Stimulated activated CD4-positive, alpha-beta T cell treated with anti-CD3 and anti-CD28 coated beads, Interleukin-1b, Interleukin-23, amount 100 ng/mL, for 4 hours (primary cell): ENCODE results near the gene RPL7A.

Source experiments
- DNase-seq, 2 donors: peaks; one replicate each; pipeline ENCODE4 v3.0.0-alpha.2; 2020; ENCODE audit warnings: low read depth in 2 of 2

Gene RPL7A

DNA sequence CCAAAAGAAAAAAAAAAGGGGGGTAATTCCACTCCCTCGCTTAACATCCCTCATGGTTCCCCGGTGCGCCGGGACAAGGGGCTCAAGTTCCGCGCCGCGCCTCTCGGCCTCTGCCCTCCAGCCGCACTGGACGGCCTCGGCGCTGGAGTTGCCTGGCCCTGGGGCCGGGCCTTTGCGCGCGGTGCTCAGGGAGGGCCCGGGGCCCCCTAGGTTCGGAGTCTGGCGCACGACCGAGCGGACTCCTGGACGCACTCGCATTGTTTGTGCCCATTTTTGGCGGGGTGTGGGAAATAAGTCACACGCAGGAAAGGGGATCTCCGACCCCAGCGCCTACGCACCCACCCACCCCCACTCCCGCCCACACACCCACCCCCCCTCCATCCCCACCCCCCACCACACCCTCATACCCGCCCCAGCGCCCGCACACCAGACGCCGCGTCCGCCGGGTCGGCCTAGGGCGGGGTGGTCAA is 468 bp upstream of the RPL7A start:
- DNase-seq = peak; percentile 36 to 47

DNA sequence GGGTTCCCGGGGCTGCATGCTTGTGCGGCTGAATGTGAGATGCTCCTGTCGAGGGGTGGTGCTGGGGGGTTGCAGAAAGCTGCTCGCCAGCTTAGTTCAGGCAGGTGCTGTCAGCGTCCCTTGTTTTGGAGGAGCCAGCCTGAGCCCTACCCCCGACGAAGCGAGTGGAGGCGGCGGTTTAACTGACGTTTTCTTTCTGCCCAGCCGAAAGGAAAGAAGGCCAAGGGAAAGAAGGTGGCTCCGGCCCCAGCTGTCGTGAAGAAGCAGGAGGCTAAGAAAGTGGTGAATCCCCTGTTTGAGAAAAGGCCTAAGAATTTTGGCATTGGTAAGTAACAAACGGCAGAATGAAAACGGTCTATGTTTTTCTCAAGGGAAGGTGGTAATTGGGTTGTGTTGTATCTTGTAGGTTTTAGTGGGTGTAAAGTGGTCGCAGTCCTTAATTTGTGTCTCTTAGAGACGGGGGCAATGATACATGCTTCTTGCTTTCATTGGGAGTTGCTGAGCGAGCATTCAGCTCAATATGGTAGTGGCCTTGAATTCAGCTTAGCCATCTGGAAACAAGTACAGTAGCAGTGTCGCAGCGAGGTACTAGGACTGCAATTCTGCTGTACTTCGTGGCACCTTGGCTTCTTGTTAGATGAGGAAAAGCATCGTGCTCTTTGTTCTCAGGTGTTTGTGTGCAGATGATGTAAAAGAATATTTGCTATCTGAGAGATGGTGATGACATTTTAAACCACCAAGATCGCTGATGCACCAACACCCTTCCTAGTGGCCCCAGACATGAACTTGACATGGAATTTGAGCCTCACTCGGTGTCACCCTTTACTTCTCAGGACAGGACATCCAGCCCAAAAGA is 928 bp downstream of the RPL7A start:
- DNase-seq = no peak

DNA sequence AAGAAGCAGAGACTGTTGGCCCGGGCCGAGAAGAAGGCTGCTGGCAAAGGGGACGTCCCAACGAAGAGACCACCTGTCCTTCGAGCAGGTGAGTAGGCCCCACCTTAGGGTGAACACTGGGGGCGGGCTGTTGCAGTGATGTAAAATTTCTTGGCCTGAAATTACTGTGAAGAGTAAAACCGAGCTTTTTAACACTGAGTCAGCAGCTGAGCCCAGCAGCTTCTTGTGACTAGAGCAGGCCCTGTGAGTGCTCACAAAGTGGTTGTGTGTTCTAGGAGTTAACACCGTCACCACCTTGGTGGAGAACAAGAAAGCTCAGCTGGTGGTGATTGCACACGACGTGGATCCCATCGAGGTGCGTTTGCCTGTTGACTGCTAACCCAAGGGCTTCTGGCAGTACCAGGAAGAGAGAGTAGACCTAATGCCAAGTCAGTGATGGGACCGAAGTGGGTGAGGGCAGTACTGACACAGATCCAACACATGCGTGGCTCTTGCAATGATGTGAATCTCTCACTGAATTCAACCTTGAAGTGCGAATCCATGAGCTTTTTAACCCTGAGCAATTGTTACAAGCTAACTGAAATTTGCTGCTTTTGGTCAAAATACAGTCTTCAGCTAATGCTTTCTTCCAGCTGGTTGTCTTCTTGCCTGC is 2.1 kb downstream of the RPL7A start:
- no peak for DNase-seq

DNA sequence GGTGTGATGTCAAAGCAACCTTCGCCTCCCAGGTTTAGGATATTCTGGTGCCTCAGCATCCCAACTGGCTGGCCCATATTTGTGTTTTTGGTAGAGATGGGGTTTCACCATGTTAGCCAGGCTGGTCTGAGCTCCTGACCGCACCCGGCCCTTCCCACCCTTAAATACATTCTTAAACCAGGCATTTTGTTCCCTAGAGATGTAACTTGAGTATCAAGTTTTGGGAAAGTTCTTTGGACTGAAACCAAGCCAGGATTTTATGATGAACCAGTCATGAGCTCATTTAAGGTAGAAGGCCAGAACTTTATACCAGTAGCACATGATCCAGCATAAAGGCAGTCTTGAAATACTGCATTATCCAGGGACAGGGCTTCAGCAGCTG is 3.5 kb downstream of the RPL7A start:
- no peak for DNase-seq

DNA sequence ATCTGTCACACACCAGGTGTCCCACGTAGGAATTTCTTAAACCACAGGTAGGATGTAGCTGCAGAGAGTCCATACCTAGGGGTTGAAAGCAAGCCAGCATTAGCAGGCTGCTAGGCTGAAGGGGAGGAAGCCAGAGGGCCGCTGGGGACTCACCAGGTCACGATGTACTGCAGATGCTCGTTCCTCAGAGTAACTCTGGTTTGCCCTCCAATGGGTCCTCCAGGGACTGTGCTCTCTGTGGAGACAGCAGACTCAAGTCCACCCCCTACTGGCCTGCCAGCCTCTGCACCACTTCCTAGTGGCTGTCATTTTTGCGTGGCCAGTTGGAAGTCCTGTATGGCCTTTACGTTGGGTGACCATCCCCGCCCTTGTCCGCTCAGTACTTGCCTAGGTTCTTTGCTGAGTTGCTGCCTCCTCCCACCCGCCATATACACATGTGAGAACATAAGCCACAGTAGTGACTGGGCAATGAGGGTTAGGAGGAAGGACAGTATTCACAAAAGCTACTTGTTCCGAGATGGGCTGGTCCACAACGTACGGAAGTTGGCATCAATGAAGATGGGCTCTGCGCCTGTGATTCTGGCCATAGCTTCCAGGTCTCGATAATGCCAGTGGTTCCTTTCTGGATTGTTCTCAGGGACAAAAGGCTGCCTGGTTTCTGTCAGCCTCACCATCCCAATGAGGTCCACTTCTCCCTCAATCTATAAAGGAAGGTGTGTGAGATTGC is 4.1 kb downstream of the RPL7A start:
- peak in 1 of 2 donors; percentile 38 for DNase-seq

DNA sequence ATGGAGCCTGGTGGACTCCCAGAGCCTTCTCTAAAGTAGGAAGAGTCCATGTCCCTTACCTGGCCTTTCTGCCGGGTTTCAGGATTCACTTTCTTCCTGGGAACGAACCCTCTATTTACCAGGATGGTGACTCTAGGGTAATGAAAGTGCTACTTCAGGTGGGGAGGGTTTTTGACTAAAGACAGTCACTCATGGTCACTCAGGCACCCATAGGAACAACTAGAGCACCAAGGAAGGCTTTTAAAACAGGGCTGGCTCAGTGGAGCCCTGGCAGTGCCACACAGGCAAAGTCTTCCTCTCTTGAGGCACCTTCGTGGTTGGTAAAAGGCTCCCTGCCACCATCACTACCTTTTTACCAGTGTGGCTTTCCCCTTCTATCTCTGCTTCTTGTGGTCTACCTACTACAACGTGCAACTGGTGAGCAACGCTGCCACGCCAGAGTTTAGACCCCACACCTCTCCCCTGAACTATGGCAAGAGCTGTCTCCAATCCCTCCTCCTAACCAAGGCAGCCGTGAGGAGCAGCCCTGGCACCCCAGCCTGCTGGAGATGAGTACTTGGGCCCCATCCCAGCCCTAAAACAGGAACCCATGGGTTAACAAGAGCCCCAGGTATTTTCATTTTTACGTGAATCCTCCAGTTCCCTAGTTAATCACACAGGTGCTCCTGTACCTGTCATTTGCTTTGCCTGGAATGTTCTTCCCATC is 4.8 kb downstream of the RPL7A start:
- no peak for DNase-seq

DNA sequence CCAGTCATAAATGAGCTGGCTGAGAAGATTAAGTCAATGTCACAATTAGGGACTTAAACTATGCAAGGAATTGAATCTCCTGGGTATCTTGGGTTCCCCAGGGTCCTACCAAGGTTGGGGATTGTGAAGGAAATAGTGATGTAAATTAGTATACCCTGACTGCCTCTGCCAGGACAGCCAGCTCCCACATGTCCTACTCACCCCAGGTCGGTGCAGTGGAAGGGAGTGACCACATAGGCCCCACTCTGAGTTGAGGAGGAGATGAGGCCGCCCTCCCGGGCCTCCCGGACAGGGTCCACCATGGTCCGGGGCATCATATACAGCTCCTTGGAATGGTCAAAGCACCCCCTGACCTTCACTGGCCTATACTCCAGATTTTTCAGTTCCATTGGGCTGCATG is 5.5 kb downstream of the RPL7A start:
- DNase-seq = no peak

DNA sequence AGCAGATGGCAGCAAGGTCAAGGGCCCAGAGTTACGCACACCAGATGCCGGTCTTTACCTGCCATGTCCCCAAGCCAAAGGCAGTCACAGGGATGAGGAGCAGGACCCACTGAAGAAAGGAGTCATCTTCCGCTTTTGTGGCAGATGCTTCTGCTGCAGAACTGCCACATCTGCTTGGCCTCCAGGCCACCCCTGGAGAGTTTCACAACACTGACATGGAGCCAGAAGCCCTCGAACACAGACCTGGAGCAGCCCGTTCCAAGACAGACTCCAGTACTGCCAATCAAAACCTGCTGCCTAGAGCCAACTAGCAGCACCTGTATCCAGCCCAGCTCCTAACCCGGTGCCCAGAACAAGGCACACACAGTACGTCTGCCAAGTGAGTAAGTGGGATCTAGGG is 6.7 kb downstream of the RPL7A start:
- DNase-seq = no peak

DNA sequence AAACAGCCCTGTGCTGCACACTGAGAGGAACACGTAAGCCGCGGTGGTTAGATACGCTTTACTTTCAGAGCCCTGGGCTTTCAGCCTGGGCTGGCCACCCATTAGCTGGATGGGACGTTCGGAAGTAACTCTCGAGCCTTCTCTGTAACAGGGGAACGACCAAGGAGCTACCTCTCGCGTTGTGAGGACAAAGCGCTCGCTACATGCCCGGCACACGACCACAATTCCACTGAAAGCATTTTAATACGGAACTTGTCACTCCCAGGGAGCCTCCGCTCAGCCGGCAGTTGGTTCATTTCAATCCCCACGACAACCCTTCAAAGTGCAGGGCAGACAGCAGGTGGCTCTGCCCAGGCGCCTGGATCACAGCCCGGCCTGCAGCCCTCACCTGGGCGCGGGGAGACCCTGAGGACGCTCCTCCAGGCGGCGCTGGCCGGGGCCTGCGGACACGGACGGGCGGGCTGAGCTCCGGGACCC is 7.9 kb downstream of the RPL7A start:
- no peak for DNase-seq

DNA sequence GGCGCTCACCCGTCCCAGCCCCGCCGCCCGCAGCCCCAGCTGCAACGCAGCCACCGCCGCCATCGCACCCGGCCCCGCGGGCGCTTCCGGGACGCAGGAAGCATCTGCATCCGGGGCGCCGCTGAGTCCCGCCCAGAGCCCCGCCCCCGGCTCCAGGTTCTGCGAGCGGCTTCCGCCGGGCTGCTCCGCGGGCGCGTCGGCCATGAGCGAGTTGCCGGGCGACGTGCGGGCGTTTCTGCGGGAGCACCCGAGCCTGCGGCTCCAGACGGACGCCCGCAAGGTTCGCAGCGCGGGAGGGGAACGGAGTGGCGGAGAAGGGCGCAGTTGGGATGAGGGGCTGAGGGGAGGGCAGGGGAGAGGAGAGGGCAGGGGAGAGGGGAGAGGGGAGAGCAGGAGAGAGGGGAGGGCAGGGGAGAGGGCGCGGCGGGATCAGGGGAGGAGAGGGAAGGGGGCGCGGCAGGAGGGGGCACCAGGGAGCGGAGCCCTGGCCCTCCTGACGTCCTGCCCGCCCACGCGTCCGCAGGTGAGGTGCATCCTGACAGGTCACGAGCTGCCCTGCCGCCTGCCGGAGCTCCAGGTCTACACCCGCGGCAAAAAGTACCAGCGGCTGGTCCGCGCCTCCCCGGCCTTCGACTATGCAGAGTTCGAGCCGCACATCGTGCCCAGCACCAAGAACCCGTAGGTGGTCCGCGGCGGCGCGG is 8.5 kb downstream of the RPL7A start, which contains the start of the genes SURF1 and SURF2:
Gene SURF1, minus strand, starts transcription at position 97 of the 701 bp plus-strand sequence. Its CDS starts 34 bp downstream, at position 63.
Gene SURF2, plus strand, starts transcription at position 160 of the 701 bp plus-strand sequence. Its CDS starts 43 bp downstream, at position 203.
- peak; percentile 83 to 95 for DNase-seq

DNA sequence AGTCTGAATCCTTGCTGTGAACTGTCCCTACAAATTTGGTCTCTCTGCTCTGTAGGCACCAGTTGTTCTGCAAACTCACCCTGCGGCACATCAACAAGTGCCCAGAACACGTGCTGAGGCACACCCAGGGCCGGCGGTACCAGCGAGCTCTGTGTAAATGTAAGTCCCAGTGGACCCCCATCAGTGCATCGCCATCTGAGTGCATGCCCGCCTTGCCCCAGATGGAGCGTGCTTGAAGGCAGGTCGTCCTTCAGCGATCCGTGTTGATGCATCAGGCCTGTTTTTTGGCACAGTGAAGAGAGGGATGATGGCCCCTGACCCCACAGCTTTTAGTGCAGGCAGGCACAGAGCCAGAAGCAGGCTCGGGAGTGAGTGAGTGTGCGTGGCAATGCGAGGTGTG is 9.6 kb downstream of the RPL7A start:
- no peak for DNase-seq

DNA sequence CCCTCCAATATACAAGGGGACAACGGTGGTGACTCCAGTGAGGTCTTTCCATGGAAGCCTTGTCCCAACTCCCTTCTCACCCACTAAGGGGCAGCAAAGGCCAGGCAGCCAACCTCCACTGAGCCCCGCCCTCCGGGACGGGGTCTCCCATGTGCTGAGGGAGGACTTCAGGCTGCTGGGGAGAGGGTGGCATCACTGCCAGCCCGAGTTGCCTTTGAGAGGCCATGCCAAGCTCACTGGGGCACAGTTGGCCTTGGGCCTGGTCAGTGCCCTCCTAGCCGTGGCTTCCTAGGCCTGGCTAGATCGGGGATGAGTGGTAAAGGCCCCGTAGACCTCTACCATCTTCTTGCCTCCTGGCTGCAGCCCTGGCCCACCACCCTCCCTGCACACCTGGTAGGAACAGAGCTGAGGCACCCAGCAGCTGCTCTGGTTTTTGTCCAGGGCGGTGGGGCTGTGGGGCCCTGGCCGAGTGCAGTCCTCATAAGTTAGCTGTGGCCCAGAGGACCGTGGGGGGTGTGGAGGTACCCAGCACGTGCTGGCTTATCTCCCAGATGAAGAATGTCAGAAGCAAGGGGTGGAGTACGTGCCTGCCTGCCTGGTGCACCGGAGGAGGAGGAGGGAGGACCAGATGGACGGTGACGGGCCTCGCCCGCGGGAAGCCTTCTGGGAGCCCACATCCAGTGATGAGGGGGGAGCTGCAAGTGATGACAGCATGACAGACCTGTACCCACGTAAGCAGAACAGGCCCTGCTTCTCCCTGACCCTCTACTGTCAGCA is 11.6 kb downstream of the RPL7A start:
- DNase-seq = no peak

DNA sequence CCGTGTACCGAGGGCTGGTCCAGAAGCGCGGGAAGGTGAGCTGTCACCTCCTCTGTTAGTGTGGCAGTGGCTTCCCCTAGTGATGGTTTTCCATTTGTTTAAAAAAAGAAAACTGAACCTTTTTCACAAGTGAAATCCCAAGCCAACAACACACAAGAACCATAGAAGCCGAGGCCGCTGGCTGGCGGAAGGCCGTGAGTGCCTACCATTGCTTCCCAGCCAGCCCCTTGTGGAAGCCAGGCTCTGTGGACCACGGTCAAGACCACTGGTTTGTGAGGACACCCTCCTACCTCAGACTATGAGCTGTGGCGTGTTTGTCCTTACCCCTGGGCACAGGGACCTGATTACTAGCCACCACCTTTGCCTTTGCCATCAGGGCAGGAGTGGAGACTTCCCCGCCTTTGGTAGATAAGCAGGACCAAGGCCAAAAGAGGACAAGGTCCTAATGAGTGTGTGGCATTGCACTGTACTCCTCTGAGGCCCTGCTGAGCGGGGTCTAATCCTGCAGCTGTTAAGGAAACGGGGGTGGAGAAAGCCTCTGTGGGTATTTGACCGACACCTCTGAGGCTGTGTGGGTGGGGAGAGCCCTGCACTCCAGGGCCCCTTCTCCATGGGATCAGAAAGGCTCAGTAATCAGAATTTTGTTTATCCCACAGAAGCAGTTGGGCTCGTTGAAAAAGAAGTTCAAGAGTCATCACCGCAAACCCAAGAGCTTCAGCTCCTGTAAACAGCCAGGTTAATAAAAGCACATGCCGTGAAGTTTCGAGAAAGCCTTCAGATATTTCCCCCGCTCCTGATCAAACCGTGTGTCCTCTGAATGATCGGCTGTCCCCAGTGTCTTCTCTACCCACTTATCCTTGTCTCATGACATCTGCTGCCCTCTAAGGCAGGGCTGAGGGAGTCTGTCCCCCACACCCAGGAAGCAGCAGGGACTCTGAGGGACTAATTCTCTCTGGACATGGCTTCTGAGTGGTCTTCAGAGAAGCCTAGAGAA is 12.7 kb downstream of the RPL7A start:
- DNase-seq = no peak

DNA sequence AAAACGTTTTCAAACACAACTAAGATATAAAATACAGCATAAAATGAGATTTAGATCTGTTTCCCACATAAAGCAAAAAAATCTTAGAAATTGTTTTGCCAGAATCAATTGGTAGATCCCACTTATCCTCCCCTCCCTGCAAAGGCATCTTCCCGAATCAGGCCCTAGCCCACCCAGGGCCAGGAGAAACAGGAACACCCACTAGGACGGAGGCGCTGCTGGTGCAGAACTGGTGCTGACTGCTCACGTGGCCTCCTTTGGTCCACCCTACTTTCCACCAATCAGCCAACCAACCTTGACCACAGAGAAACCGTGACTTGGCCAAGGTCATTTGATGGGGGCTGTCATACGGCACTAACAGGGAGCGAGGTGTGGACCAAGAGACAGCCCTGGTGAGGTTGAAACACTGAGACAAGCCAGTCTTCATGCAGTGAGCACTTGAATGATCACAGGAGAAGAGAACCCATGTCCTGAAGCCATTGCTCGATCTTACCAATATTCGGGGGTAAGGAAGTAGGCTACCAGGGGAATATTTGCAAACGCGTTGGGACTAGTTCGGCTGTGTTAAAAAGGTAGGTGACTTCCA is 13.6 kb downstream of the RPL7A start:
- DNase-seq = no peak

DNA sequence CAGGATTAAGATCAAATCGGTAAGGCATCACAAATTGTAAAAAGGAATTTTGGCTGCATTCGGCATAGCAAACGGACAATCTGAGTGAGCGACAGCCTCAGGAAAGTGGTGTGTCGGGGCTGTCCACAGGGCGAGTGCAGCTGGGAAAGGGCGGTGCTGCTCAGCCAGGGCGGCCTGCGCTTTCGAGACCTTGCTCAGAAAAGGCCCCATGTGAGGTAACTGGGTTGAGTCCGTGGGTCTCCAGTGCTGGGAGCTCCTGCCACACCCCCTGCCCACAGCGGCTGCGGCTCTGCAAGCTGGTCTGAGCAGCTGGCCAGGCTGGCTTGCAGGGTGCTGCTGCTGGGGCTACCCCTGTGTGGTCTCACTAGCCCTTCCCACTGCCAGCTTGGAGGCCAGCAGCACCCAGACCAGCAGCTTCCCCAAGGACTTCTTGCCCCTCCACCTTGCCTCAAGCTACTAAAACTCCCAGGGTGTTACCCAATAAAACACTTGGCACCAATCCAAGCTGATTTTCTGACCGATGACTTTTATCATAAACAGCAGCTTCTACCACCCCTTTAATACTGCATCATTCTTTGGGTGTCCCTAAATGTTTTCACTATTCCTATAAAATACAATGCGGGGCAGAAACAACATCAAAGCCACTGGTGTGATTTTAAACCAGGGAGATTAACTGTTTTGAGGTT is 14.5 kb downstream of the RPL7A start:
- no peak for DNase-seq

DNA sequence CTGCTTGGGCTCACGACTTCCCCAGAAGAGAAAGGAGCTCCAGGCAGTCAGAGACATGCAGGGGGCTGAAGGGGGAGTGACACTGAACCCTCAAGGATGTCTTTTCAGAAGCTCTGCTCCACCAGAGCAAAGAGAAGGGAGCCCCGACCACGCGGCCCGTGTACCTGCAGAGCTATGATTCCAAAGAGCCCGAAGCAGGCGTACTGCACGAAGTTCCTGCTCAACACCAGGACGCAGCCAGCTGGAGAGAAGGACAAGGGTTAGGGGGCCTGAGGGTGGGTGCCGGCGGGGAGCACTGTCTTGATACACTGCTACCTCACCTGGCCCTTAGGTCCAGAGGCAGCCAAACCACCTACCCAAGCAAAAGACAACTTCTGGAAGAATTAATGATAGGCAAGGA is 18.4 kb downstream of the RPL7A start:
- DNase-seq = no peak

DNA sequence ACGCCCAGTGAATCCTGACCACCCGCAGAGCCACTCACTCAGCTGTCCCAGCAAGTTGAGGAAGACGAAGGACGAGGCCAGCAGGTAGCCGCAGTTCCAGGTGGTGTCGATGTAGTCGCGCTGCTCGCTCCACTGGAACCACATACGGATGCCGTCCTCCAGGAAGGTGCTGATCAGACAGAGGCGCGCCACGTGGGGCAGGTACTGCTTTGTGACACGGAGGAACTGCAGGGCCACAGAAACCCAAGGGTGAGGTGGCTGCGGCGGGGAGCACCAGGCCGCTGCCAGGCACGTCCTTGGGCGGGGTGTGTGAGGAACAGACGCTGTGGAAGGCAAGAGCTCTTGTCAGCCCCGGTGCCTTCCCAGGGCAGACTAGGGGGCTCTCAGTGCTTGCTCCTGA is 19.2 kb downstream of the RPL7A start:
- no peak for DNase-seq

DNA sequence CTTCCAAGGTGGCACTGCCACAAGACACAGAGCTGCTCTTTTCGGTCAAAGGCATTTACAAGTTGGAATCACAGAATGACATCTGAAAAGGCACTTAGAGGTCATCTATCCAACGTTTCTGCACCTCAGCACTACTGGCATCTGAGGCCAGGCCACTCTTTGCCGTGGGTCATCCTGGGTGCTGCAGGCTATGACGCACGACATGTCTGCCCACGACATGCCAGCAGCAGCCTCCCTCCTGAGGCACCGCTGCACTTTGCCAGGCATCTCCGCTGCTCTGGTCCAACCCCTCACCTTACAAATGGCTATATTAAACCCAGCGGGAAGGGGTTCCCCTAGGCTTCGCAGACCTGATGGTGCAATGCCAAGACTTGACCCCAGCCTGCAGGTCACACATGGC is 19.8 kb downstream of the RPL7A start:
- no peak for DNase-seq
